SW480 (cell line): ENCODE results near the gene PLPPR2.
"Not testable (repeated sequence)": the region's sequence is repeated elsewhere in the genome, so short reads cannot be mapped to it uniquely, and the experiment has no call there.

Experiments
- DNase-seq: peaks from one replicate; pipeline ENCODE4 v3.0.0-alpha.2; 2016; ENCODE audit warnings: low spot score

Gene PLPPR2

DNA sequence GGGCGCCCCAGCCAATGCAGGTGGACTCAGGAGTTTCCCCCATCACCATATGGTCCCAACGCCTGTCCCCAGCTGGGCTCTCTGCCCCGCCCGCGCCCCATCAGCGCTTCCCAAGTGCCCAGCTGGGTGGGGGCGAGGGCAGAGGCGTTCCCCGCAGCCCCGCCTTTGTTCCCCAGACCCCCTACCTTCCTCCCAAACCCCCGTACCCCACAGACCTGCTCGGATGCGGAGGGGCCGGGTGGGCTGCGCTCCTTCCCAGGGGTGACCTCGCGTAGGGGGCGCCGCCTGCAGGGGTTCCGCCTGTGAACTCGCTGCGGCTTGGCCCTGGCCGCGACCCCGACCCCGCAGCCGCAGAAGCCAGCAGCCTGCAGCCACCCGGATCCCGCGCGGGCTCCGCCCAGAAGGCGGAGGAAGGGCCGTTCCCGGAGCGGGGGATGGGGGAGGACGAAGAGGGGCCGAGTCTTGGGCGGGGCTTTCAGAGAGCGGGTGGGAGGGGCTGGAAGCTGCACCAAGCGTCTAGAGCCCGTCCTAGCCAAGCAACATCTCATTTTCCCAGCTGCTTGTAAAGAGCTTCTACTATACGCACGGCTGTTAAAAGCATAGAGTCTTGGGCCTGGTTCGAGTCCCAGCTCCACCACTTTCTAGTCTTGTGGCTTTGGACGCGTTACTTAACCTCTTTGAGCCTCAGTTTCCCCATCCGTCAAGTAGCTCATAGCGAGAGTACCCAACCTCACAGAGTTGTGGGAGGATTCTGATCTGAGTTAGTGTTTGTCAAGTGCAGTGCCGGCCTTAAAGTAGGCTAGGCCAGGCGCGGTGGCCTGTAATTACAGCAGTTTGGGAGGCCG, 15.8 kb upstream of the PLPPR2 start, which contains the start of gene RAB3D:
TSS of gene RAB3D (minus strand) at position 404 of the 845 bp plus-strand sequence. CDS start 2,258 bp downstream, outside the sequence.
- DNase-seq, result peak; percentile 69

DNA sequence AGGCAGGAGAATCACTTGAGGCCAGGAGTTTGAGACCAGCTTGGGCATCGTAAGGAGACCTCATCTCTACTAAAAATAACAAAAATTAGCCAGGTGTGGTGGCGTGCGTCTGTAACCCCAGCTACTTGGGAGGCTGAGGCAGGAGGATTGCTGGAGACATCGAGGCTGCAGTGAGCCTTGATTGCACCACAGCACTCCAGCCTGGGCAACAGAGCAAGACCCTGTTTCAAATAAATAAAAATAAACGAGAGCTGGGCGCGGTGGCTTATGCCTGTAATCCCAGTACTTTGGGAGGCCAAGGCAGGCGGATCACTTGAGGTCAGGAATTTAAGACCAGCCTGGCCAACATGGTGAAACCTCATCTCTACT, 15.1 kb upstream of the PLPPR2 start:
- not testable (repeated sequence) for DNase-seq

DNA sequence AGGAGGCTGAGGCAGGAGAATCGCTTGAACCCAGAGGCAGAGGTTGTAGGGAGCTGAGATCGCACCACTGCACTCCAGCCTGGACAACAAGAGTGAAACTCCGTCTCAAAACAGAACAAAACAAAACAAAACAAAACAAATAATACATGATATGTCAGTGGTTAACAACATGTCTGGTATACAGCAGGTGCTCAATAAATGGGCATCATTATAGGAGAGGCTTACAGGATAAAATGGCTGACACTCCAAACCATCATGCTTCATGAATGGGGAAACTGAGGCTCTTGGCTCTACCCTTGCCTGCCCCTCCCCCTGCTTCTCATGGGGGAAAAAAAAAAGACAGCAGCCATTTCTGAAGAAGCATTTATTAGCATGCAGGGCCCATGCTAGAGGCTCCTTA, 12.8 kb upstream of the PLPPR2 start:
- no peak for DNase-seq

DNA sequence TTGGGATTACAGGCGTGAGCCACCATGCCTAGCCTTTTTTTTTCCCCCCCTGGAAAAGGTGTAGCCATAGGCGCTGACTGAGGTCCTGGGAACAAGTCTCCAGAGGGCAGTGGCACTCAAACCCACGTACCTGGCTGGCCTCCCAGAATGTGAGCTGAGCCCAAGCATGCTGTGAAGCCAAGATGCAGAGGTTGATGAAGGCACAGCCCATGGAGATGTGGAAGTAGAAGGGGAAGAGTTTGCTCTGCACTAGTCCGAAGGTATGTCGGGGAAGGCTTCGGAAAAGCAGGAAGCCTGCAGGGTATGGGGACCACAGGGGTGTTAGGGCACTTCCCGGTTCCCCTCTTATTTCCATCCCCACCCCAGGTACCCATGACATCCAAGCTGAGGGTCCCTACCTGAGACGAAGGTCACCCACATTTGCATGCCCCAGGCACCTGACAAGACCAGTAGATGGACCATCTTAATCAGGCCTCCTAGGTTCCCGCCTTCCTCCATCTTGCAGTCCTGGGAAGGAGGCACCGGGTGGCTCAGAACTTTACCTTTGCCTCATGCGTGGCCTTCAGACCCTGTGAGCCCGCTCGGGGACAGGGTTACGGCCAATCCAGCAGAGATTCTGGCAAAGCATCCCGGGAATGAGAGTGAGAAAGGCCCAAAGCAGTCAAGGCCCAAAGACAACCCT, 10.0 kb upstream of the PLPPR2 start:
- no peak for DNase-seq

DNA sequence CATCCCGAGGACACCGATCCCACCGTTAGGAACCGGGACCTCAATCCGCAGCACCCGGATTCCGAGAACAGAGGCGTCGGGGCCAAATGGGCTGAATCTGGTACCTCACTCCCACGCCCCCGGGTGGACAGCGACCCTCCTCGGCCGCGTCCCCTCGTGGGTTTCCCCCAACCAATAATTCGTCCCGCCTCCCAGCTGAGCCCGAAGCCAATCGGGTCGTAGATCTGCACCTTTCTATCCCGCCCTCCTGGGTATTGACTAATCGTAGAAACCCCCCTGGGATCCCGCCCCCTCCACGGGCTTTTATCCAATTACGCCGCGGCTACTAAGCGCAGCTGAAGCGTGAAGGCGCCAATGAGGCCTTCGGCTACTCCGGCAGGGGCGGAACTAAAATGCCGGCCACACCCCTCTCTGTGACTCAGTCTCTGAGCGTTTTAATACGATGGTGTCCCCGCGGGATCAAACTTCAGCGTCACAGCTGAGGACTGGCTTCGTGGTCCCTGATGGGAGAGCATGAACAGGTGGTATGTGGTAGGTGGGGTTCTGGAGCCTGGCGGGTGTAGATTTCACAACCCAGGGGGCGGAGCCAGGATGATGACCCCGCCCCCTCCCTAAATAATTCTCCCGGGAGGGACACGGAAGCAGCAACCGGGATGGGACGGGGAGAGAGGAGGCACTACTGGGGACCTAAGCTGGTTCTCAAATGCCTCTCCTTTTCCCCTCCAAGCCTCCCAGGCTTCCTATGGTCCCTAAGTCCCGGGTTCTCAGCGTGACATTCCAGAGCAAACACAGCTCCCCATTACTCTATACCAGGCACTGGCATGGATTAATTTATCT, 8.9 kb upstream of the PLPPR2 start, which contains the start of the genes CCDC159 and TMEM205:
TSS of gene CCDC159 (plus strand) at position 416 of the 837 bp plus-strand sequence. CDS start at position 504, 88 bp downstream.
TSS of gene TMEM205 (minus strand) at position 165 of the 837 bp plus-strand sequence. CDS start 649 bp downstream, outside the sequence.
- peak; percentile 99 for DNase-seq

DNA sequence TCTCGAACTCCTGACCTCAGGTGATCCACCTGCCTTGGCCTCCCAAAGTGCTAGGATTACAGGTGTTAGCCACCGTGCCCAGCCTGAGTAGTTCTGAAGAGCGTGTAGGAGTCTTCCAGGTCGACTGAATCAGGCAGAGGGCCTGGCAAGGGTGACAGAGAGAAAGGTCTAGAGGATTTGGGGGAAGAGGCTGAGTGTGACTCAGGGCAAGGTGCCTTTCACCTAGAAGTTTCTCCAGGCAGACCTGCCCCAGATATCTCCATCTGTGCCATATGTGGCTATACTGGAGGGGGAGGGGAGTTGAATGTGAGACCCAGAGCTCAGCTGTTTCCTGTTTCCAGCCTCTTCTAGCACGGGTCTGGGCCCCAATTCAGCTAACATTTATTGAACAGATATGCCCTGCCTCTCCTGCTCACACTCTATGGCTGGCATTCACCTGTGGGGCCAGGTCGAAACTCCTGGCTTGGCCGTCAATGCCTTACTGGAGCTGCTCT, 7.6 kb upstream of the PLPPR2 start:
- DNase-seq, result no peak

DNA sequence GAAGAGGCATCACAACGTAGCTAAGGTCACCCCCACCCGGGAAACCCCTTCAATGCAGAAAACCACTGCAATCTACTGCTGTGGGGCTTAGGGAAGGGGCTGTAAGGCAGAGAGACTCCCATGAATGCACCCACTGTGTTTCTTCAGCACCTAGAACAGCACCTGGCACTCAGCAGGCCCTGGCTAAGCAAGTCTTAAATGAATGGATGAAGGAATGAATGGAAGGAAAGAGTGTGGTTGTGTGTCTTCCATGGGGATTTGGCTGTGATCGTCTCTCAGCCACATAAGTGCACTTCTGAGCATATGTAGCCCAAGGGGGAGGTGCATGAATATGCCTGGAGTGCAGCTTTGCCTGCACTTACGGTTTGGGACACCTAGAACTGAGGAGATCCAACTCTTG, 6.1 kb upstream of the PLPPR2 start:
- no peak for DNase-seq

DNA sequence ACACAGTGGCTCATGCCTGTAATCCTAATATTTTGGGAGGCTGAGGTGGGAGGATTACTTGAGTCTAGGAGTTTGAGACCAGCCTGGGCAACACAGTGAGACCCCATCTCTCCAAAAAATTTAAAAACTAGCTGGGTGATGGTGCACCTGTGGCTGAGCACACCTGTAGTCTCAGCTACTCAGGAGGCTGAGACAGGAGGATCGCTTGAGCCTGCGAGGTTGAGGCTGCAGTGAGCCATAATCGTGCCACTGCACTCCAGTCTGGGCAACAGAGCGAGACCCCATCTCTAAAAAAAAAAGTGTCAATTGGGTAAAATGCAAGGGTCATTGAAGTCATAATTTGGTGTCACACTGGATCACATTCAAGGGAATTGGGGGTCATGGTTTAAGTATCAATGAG, 1.1 kb upstream of the PLPPR2 start:
- DNase-seq, result not testable (repeated sequence)

DNA sequence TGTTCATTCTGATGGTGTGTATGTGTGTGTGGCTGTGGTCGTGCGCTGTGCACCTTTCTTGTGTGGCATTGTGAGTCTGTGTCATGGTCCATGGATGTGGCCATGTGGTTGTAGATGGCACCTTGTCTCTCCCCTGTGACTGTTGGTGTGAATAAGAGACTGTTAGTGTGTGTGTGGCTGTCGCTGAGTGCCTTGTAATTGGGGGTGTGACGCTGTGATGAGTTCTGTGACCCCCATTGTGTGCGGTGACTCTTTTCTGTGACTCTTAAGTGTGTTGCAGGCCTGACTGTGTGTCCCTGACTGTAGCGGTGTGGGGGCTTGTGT, 804 bp downstream of the PLPPR2 start:
- no peak for DNase-seq

DNA sequence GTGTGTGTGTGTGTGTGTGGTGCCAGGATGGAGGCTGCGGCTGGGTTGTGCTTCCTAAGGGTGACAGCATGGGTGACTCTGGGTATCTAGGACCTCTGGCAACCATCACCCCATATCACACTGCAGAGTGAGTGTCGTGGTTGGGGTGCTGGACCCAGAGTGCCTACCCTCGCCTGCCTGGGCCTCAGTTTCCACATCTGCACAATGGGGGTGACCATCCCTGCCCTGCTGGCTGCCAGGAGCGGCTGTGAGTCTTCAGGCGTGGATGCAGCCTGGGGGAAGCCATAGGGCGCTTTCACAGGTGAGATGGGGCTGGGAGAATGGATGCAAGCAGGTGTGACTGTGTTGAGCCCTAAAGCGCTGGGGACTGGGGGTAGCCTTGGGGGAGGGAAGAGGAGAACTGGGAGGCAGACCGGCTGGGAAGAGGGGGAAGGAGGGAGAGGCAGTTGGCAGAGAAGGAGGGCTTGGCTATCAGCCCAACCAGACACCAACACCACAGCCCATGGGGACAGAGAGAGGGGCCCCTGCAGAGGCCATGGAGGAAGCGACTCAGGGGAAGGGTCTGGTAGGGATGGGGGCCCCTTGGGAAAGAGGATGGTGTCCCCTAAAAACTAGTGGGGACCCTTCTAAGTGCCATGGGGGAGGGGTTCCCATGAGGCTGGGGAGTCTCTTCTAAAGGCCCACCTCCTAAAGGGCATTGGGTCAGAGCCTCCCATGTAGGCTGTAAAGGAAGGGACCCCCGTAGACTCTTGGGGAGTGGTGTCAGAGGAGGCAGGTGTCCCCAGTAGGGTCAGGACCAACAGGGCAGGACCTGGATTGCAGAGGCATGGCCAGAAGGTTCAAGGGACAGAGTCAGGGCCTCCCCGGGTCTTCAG, 1.7 kb downstream of the PLPPR2 start:
- no peak for DNase-seq

DNA sequence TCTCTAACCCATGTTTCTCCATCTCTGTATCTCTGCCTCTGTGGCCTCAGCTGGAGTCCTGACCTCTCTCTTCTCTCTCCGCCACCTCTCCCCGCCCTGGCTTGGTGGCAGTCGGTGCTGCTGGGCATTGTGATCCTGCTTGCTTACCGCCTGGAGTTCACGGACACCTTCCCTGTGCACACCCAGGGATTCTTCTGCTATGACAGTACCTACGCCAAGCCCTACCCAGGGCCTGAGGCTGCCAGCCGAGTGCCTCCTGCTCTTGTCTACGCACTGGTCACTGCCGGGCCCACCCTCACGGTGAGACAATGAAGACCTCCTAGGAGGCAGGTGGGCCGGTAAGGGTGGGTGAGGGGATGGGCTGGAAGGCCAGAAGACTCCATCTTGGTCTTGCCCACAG, 4.2 kb downstream of the PLPPR2 start:
- no peak for DNase-seq

DNA sequence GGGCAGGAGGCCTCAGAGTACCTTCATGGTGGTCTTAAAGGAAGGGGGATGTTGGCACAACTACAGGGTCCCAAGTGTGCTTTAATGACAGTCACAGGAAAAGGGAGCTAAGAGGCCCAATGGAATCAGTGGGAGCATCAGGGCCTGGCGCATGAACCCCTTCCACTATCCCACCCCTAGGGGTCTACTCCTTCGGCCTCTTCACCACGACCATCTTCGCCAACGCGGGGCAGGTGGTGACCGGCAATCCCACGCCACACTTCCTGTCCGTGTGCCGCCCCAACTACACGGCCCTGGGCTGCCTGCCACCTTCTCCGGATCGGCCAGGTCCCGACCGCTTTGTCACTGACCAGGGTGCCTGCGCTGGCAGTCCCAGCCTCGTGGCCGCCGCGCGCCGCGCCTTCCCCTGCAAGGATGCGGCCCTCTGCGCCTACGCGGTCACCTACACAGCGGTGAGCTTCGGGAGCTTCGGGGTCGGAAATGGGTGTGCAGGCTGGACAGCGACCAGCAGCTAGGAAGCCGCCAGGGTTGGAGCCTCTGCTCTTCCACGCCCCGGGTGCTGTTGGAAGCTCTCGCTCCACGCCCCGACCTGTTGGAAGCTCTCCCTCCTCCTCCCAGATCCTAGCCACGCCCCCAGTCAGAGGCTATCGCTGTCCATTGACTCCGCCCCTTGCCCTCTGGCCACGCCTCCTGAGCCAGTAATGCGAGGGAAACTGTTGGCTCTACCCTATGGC, 6.0 kb downstream of the PLPPR2 start:
- DNase-seq, result peak; percentile 84

DNA sequence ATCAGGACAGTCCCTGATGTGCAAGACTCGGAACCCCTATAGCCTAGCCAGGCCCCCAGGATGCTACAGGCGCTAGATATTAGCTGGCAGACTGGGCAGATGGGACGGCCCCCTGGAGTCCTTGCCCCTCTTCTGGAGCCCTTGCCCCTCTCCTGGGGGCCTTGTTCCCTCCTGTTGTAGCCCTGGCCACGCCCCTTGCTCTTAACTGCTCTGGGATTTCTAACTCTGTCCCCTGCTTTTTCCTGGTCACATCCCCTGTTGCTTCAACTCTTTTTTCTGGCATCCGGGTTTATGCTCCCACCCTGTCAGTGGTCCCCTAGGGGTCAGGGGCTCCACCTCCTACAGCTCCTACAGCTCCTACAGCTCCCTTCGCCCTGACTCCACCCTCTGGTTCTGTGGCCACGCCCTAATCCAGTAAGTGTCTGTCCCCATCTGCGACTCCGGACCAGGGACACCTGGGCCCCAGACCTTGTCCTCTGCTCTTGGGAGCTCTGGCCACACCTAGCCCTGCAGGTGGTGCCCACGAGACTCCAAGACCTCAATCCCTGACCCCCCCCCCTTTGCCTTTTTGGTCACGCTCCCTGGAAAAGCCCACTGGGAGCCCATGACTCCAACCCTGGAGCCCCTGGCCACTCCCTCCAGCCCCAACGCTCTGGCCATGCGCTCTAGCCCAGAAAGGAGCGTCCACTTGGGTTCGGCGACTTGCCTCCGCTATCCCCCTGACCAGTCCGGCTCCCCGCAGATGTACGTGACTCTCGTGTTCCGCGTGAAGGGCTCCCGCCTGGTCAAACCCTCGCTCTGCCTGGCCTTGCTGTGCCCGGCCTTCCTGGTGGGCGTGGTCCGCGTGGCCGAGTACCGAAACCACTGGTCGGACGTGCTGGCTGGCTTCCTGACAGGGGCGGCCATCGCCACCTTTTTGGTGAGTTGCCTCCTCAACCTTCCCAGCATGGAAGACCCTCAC, 6.8 kb downstream of the PLPPR2 start:
- DNase-seq, result no peak

DNA sequence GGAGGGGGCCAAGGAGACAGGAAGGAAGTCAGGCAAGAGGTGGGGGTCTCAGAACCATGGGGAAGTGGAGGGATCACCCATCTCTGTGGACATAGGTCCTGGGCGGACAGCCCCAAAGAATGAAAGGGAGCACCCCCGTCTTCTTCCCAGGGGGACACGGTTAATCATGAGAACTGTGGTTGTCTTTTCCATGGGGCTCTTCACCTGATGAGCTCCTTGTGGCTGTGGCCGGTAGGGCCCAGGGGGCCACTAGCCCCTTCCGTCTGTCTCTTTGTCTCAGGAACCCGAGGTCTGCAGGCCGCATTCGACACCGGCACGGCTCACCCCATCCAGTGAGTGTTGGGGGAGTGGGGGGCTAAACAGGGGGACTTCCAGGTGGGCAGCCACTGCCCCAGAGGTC, 8.6 kb downstream of the PLPPR2 start:
- no peak for DNase-seq

DNA sequence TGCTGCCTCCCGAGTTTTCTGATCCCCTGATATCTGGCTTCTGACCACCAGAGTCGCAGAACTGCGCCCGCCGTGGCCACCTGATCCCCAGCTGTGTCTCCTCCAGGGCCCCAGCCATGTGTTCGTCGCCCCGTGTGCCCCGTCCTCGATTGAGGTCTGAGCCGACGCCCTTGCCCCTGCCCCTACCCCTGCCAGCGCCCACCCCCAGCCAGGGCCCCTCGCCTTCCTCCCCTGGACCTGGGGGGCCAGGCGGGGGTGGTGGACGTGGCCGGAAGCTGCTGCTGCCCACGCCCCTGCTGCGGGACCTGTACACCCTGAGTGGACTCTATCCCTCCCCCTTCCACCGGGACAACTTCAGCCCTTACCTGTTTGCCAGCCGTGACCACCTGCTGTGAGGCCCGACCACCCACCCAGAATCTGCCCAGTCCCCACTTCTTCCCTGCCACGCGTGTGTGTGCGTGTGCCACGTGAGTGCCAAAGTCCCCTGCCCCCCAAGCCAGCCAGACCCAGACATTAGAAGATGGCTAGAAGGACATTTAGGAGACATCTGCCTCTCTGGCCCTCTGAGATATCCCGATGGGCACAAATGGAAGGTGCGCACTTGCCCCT, 9.2 kb downstream of the PLPPR2 start:
- no peak for DNase-seq

DNA sequence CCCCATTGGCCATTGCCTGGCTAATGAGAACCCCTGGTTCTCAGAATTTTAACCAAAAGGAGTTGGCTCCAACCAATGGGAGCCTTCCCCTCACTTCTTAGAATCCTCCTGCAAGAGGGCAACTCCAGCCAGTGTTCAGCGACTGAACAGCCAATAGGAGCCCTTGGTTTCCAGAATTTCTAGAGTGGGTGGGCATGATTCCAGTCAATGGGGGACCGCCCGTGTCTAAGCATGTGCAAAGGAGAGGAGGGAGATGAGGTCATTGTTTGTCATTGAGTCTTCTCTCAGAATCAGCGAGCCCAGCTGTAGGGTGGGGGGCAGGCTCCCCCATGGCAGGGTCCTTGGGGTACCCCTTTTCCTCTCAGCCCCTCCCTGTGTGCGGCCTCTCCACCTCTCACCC, 9.7 kb downstream of the PLPPR2 start:
- no peak for DNase-seq

DNA sequence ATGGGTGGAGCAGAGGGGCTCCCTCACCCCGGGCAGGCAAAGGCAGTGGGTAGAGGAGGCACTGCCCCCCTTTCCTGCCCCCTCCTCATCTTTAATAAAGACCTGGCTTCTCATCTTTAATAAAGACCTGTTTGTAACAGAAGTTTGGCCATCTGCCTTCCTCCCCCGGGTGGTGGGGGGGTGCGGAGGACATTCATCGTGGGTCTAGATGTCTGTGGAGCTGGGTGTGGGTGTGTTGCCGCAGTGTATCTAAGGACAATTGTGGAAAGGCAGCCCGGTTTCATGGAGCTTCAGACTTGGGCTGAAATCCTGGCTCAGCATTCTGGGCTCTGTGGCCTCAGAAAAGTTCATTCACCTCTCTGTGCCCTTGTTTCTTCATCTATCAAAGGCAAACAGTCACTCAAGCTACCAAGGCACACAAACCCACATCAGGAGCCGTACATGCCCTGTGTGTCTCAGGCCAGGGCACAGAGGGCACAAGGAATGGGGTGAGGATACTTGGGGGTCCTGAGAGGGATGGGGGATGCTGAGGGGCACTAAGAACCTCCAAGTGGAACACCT, 10.4 kb downstream of the PLPPR2 start:
- DNase-seq, result no peak

DNA sequence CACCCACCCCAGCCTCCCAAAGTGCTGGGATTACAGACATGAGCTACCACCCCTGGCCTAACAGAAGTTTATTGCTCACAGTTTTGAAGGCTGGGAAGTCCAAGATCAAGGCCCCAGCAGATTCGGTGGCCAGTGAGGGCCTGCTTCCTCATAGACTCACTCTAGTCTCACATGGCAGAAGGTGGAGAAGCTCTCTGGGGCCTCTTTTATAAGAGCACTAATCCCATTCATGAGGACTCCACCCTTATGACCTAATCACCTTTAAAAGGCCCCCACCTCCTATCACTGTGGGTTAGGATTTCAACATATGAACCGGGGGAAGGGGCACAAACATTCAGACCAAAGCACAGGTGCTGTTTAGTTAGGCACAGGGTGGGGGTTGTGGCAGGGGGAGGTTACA, 12.3 kb downstream of the PLPPR2 start:
- DNase-seq, result no peak

DNA sequence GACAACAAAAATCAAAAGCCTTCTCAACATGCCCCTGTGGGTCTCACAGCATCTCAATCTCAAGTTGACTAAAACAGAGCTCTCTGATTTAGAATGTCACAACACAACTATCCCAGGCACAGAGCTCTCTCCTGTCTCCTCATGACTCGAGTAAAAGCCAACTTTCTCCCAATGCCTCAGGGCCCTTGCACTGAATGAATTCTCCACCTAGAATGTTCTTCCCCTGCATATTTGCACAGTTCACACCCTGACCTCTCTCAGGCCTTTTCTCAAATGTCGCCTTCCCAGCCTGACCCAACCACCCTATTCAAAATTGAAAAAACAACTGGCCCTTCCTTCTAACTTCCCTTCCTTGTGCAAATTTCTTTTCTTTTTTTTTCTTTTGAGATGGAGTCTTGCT, 15.5 kb downstream of the PLPPR2 start:
- no peak for DNase-seq
